Loucy (cell line): ENCODE data around the gene DMGDH.

ENCODE experiments used
- EZH2phosphoT487 ChIP-seq: fragments of 200-600 bp; IDR thresholded peaks from 2 replicates; pipeline ENCODE4 v1.6.1; 2018; ENCODE audit warnings: antibody characterized with exemption, mild to moderate bottlenecking, moderate library complexity, borderline replicate concordance
- TF ChIP-seq, protein P1 (sequence below): fragments of 200-600 bp; sonication (generic); conservative IDR thresholded peaks from 2 replicates; pipeline ENCODE4 v1.5.1; 2014; ENCODE audit warnings: mild to moderate bottlenecking, antibody characterized with exemption, low read length

DNA sequence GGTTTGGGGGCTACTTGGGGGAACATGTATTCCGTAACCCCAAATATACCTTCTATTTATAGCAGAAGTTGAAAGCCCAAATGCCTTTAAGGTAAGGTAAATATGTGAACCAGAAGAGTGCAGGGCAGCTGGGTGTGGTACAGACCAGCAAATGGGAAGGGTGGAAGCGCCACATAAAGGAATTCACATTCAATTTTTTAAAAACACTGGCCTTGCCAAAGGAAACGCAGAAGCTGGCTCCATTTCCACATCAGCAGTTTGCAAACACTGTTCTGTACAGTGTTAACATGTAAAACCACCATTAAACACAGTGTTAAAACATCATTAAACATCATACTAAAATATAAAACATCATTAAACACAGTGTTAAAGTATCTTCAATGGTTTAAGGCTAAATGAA is 38.6 kb upstream of the DMGDH start:
- TF ChIP-seq, protein P1, sequence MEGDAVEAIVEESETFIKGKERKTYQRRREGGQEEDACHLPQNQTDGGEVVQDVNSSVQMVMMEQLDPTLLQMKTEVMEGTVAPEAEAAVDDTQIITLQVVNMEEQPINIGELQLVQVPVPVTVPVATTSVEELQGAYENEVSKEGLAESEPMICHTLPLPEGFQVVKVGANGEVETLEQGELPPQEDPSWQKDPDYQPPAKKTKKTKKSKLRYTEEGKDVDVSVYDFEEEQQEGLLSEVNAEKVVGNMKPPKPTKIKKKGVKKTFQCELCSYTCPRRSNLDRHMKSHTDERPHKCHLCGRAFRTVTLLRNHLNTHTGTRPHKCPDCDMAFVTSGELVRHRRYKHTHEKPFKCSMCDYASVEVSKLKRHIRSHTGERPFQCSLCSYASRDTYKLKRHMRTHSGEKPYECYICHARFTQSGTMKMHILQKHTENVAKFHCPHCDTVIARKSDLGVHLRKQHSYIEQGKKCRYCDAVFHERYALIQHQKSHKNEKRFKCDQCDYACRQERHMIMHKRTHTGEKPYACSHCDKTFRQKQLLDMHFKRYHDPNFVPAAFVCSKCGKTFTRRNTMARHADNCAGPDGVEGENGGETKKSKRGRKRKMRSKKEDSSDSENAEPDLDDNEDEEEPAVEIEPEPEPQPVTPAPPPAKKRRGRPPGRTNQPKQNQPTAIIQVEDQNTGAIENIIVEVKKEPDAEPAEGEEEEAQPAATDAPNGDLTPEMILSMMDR: no peak
- no peak for TF ChIP-seq EZH2phosphoT487
